AG04450 (cell line): ENCODE measurements around the gene IL1B. TPM values are rescaled to one million over a fixed set of nuclear protein-coding genes. Genes with fewer than 3 reads are reported as not detected.

ENCODE experiments used
- CTCF ChIA-PET: fragments of 300-600, 350-600 bp; formaldehyde crosslinking; extraction: SDS; loops from one replicate; lab custom pipeline; 2022; ENCODE audit warnings: antibody characterized with exemption, inconsistent platforms; lab: Charles Lee
- POLR2A ChIA-PET: fragments of 350-600 bp; formaldehyde crosslinking; extraction: SDS; loops from one replicate; lab custom pipeline; 2021; ENCODE audit warnings: antibody characterized with exemption, inconsistent platforms; lab: Yijun Ruan, JAX
- DNase-seq: peaks from one replicate; pipeline ENCODE4 v3.0.0-alpha.2; 2011; ENCODE audit warnings: low read depth, low spot score
- H3K27ac ChIP-seq: one replicate; pipeline ENCODE4 v1.5.1; 2012; ENCODE audit warnings: low read depth, low read length, control low read depth
- H3K27me3 ChIP-seq: one replicate; pipeline ENCODE4 v1.6.0; 2012; ENCODE audit warnings: low read length; ENCODE audit not compliant: control insufficient read depth, insufficient read depth
- H3K4me3 ChIP-seq: 2 replicates; pipeline ENCODE4 v1.5.1; 2011; ENCODE audit warnings: mild to moderate bottlenecking, low read depth, low read length, control low read depth
- H3K9me3 ChIP-seq: 2 replicates; pipeline ENCODE4 v1.5.1; 2012; ENCODE audit warnings: low read length; ENCODE audit not compliant: control insufficient read depth, insufficient read depth
- CTCF ChIP-seq: IDR thresholded peaks from 2 replicates; pipeline ENCODE4 v1.5.1; 2011; ENCODE audit warnings: low read depth, low read length, control low read depth, inconsistent platforms
- polyA plus RNA-seq: library from polyadenylated mRNA; depleted of rRNA; stranded (reverse); fragments of >200 nt; gene quantifications from 2 replicates; pipeline ENCODE4 v1.2.3, GENCODE V29; 2011

The IL1B gene
- polyA plus RNA-seq, 1 experiment: 2.3 TPM

DNA sequence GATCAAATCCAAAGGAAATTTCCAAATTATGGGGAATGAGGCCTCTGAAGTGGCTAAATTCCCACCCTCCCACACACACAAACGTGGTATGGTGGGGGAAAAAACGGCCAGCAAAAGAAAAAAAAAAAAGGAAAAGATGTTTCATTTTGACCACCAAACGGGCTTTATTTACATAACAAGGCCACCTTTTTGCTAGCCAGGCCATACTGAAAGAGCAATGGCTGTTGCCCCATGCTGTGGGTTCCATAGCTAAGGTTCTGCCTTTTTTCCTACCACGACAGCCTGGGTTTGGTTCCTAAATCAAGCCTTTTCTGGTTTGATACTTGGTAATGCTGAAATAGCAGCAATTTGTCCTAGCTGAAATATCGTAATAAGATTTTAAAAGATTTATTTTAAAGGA lies 14.0 kb upstream of the IL1B start:
- TF ChIP-seq CTCF: no peak
- H3K9me3 ChIP-seq: no peaks in the 10 kb centered on the region; the same call in 1 of the 2 replicates
- H3K27me3 ChIP-seq: no peaks in the 10 kb centered on the region
- no peak overlapping the region for H3K4me3 ChIP-seq
- ChIA-PET CTCF (interaction anchor here (0.7 to 1.0 kb wide), 2 partner anchors 20 to 109 kb away, joined by 3 read pairs; no protein-coding TSS in a partner anchor), POLR2A (no interaction called here)
- no peak for DNase-seq
- H3K27ac ChIP-seq: no peak overlapping the region

DNA sequence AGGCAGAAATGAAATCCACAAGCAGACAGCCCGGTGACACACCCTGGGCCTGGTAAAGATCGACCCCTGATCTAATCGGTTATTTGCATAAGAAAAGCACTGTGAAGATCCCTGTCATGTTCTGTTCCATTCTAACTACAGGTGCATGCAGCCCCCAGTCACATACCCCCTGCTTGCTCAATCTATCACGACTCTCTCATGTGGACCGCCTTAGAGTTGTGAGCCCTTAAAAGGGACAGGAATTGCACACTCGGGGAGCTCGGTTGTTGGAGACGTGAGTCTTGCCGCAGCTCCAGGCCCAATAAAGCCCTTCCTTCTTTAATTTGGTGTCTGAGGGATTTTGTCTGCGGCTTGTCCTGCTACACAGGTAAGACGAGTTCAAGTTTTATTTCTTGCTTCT lies 13.4 kb upstream of the IL1B start:
- Histone ChIP-seq H3K4me3 (no peak overlapping the region), H3K9me3 (no peaks in the 10 kb centered on the region; the same call in 1 of the 2 replicates), H3K27me3 (no peaks in the 10 kb centered on the region), H3K27ac (no peak overlapping the region)
- DNase-seq: no peak
- no peak for TF ChIP-seq CTCF
- CTCF ChIA-PET: interaction anchor here (1.0 kb wide), 1 partner anchor 19 kb away, joined by 3 read pairs; no protein-coding TSS in a partner anchor
- POLR2A ChIA-PET: no interaction called here

DNA sequence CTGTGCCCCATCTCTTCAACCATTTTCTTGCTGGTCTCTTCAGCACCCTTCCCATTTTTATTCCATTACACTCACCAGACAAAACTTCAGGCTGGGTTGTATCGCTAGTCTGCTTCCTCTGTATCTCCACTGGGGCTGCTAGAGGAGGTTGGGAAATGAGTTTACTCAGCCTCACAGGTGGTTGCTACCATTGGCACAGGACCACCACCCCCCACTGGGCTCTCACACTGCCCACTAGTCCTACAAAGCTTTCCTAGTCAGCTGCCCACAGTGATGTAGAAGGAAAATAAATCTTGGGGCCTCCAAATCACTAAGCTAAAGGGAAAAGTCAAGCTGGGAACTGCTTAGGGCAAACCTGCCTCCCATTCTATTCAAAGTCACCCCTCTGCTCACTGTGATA lies 12.3 kb upstream of the IL1B start:
- ChIA-PET CTCF (no interaction called here), POLR2A (no interaction called here)

DNA sequence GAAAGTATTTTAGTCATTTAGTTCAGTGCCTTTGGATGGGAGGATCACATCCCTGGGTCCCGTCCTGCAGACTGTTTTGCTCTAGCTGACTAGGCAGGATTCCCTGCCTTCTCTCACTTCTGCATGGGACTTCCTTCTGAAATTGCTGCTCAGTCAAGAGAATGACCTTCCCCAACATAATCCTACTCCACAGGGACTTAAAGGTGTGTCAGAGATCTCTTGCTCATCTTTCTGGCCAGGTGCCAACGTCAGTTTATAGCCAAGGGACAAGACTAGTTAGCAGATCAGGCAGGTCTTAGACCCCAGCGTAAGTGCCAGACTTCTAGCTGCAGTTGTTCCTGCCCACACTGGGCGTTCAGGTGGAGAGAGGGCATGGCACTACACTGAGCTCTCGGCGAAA lies 9.5 kb upstream of the IL1B start:
- CTCF ChIA-PET: no interaction called here

More for the DNA sequence above, 12.3 kb upstream of the IL1B start:
- Histone ChIP-seq H3K27ac (no peak overlapping the region), H3K27me3 (no peaks in the 10 kb centered on the region), H3K4me3 (no peak overlapping the region), H3K9me3 (no peaks in the 10 kb centered on the region; the same call in 1 of the 2 replicates)
- no peak for DNase-seq
- no peak for TF ChIP-seq CTCF

DNA sequence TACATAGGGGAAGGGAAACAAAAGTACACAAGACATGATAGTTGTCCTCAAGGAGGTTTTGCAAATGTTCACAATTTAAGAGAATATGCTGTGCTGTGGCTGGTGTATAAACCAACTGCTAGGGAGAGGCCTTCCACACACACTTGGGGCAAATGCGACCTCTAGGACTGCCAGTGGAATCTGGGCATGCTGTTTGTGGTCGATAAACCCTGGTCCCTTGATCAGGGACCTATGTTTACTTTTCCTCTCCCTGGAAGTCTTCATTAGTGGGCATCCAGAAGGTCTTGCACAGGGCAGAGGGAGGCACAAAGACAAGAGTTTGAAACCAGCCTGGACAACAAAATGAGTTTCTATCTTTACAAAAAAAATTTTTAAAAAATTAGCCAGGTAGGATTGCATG lies 7.3 kb upstream of the IL1B start:
- POLR2A ChIA-PET: no interaction called here
- no peak overlapping the region for H3K4me3 ChIP-seq
- DNase-seq: no peak
- no peak for TF ChIP-seq CTCF
- no peaks in the 10 kb centered on the region for H3K9me3 ChIP-seq
- no peak overlapping the region for H3K27ac ChIP-seq
- H3K27me3 ChIP-seq: no peaks in the 10 kb centered on the region
- CTCF ChIA-PET: no interaction called here

More for the DNA sequence above, 9.5 kb upstream of the IL1B start:
- Histone ChIP-seq H3K27me3 (no peaks in the 10 kb centered on the region), H3K9me3 (no peaks in the 10 kb centered on the region), H3K4me3 (no peak overlapping the region), H3K27ac (no peak overlapping the region)
- no peak for DNase-seq
- TF ChIP-seq CTCF: no peak
- POLR2A ChIA-PET: no interaction called here
